K562 (cell line): ENCODE results near the gene OBSL1. TPM values are rescaled to one million over a fixed set of nuclear protein-coding genes. Genes with fewer than 3 reads are reported as not detected.

Experiments
- CBX2 ChIP-seq: fragments of 200-600 bp; sonication (generic); IDR thresholded peaks from one replicate; pipeline ENCODE4 v1.6.1; 2012; ENCODE audit warnings: mild to moderate bottlenecking, low read length, inconsistent platforms; ENCODE audit not compliant: insufficient read depth, poor library complexity, severe bottlenecking
- FOXJ2 ChIP-seq: fragments of 200-800 bp; sonication (Bioruptor generic); IDR thresholded peaks from 2 replicates; pipeline ENCODE4 v1.6.1; 2016; ENCODE audit warnings: missing genetic modification characterization, missing compliant biosample characterization
- HNRNPLL ChIP-seq: fragments of 200-400 bp; formaldehyde crosslinking; IDR thresholded peaks from 2 replicates; pipeline ENCODE4 v1.6.1; 2017; ENCODE audit warnings: low read length, low read depth, mild to moderate bottlenecking; ENCODE audit not compliant: poor library complexity, severe bottlenecking
- PHTF2 ChIP-seq: fragments of 250-450 bp; sonication (Bioruptor Pico); IDR thresholded peaks from 2 replicates; pipeline ENCODE4 v1.5.0; 2021; ENCODE audit warnings: mild to moderate bottlenecking
- polyA plus RNA-seq, 8 experiments: library from polyadenylated mRNA; depleted of rRNA in 4 of 8; stranded (reverse) in 5 of 8; unstranded in 3 of 8; fragments of >200 nt; fragmentation: Nextera tagmentation in 2 of 8; fragmentation: Illumina TruSeq in 1 of 8; extraction: Ambion mirVana in 2 of 8; extraction: Trizol in 1 of 8; gene quantifications; 2 replicates each; pipeline versions ENCODE4 v1.2.1 to v1.2.3, GENCODE V29; 2011 to 2014; ENCODE audit warnings: inconsistent platforms in 1 of 8, missing spikeins in 1 of 8
- total RNA-seq, 7 experiments: library from RNA; depleted of rRNA in 6 of 7; stranded (reverse); fragments of >200 nt in 6 of 7; fragmentation: Illumina TruSeq in 2 of 7; extraction: Trizol in 2 of 7; gene quantifications; 2 replicates each; pipeline versions ENCODE4 v1.2.1 to v1.2.3, GENCODE V29; 2011 to 2021; ENCODE audit warnings: low replicate concordance in 1 of 7
- TF ChIP-seq, protein P1 (sequence below): fragments of 450-650 bp; IDR thresholded peaks from 2 replicates; pipeline ENCODE4 v1.6.1; 2017; ENCODE audit warnings: antibody characterized with exemption, mild to moderate bottlenecking
- TF ChIP-seq, protein P2 (sequence below): fragments of 250-450 bp; sonication (Bioruptor Pico); IDR thresholded peaks from 2 replicates; pipeline ENCODE4 v1.4.0; 2020; ENCODE audit warnings: borderline replicate concordance
- TF ChIP-seq, protein P3 (sequence below): fragments of 450-650 bp; IDR thresholded peaks from 2 replicates; pipeline ENCODE4 v1.6.1; 2016; ENCODE audit warnings: mild to moderate bottlenecking, moderate library complexity

OBSL1 gene
- total and polyA plus RNA-seq, 9 of the 15 experiments (the other 6 are each of a cell fraction or from before 2014, with no cell fraction given), result 1.2 to 26.6 (median 8.6) TPM

DNA sequence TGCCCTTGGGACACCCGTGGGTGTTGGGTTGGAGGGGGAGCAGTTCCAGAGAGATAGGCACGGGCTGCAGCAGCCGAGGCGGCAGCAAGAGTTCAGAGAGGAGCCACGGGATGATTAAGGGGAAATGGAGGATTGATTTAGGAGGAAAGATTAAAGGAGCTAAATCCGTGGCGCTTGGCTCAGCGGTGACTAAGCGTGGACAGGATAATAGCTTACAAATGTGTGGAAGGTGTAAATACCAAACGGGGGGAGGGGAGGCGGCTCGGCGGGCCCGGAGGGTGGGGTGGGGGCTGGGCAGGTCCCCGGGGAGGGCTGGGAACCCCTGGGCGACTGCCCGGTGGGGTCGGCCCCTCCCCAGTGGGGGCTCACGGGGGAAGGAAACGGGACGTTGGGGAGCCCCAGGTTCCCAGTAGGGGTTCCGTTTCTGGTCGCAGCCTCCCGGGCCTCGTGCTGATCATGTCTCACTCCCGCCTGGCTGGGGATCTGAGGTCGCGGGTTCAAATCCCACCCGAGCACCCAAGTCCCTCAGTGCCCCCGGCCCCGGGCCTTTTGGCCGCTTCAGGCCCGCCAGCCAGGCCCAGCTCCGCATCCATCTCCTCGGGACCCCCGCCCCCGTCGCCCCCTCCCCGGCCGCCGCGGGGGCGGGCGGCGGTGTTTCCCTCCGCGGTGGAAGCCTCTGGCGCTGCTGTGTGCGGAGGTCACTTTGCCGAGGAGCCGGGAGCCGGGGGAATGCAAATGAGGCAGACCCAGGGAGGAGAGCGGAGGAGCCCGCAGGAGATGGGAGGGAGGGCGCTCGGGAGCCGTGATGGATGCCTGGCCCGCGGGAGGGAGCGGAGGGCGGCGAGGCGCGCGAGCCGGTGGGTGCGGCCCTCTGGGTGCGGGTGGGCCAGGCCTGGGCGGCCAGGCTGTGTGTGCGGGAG, 49.0 kb downstream of the OBSL1 start (continued):
- TF ChIP-seq, protein P1, sequence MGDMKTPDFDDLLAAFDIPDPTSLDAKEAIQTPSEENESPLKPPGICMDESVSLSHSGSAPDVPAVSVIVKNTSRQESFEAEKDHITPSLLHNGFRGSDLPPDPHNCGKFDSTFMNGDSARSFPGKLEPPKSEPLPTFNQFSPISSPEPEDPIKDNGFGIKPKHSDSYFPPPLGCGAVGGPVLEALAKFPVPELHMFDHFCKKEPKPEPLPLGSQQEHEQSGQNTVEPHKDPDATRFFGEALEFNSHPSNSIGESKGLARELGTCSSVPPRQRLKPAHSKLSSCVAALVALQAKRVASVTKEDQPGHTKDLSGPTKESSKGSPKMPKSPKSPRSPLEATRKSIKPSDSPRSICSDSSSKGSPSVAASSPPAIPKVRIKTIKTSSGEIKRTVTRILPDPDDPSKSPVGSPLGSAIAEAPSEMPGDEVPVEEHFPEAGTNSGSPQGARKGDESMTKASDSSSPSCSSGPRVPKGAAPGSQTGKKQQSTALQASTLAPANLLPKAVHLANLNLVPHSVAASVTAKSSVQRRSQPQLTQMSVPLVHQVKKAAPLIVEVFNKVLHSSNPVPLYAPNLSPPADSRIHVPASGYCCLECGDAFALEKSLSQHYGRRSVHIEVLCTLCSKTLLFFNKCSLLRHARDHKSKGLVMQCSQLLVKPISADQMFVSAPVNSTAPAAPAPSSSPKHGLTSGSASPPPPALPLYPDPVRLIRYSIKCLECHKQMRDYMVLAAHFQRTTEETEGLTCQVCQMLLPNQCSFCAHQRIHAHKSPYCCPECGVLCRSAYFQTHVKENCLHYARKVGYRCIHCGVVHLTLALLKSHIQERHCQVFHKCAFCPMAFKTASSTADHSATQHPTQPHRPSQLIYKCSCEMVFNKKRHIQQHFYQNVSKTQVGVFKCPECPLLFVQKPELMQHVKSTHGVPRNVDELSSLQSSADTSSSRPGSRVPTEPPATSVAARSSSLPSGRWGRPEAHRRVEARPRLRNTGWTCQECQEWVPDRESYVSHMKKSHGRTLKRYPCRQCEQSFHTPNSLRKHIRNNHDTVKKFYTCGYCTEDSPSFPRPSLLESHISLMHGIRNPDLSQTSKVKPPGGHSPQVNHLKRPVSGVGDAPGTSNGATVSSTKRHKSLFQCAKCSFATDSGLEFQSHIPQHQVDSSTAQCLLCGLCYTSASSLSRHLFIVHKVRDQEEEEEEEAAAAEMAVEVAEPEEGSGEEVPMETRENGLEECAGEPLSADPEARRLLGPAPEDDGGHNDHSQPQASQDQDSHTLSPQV, result peak; percentile 56
- TF ChIP-seq PHTF2 (CRISPR knock-in tag) (no peak), CBX2 (no peak), HNRNPLL (no peak), FOXJ2 (tag) (no peak)
- TF ChIP-seq, protein P2, sequence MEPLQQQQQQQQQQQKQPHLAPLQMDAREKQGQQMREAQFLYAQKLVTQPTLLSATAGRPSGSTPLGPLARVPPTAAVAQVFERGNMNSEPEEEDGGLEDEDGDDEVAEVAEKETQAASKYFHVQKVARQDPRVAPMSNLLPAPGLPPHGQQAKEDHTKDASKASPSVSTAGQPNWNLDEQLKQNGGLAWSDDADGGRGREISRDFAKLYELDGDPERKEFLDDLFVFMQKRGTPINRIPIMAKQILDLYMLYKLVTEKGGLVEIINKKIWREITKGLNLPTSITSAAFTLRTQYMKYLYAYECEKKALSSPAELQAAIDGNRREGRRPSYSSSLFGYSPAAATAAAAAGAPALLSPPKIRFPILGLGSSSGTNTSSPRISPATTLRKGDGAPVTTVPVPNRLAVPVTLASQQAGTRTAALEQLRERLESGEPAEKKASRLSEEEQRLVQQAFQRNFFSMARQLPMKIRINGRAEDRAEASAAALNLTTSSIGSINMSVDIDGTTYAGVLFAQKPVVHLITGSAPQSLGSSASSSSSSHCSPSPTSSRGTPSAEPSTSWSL, result no peak
- TF ChIP-seq, protein P3, sequence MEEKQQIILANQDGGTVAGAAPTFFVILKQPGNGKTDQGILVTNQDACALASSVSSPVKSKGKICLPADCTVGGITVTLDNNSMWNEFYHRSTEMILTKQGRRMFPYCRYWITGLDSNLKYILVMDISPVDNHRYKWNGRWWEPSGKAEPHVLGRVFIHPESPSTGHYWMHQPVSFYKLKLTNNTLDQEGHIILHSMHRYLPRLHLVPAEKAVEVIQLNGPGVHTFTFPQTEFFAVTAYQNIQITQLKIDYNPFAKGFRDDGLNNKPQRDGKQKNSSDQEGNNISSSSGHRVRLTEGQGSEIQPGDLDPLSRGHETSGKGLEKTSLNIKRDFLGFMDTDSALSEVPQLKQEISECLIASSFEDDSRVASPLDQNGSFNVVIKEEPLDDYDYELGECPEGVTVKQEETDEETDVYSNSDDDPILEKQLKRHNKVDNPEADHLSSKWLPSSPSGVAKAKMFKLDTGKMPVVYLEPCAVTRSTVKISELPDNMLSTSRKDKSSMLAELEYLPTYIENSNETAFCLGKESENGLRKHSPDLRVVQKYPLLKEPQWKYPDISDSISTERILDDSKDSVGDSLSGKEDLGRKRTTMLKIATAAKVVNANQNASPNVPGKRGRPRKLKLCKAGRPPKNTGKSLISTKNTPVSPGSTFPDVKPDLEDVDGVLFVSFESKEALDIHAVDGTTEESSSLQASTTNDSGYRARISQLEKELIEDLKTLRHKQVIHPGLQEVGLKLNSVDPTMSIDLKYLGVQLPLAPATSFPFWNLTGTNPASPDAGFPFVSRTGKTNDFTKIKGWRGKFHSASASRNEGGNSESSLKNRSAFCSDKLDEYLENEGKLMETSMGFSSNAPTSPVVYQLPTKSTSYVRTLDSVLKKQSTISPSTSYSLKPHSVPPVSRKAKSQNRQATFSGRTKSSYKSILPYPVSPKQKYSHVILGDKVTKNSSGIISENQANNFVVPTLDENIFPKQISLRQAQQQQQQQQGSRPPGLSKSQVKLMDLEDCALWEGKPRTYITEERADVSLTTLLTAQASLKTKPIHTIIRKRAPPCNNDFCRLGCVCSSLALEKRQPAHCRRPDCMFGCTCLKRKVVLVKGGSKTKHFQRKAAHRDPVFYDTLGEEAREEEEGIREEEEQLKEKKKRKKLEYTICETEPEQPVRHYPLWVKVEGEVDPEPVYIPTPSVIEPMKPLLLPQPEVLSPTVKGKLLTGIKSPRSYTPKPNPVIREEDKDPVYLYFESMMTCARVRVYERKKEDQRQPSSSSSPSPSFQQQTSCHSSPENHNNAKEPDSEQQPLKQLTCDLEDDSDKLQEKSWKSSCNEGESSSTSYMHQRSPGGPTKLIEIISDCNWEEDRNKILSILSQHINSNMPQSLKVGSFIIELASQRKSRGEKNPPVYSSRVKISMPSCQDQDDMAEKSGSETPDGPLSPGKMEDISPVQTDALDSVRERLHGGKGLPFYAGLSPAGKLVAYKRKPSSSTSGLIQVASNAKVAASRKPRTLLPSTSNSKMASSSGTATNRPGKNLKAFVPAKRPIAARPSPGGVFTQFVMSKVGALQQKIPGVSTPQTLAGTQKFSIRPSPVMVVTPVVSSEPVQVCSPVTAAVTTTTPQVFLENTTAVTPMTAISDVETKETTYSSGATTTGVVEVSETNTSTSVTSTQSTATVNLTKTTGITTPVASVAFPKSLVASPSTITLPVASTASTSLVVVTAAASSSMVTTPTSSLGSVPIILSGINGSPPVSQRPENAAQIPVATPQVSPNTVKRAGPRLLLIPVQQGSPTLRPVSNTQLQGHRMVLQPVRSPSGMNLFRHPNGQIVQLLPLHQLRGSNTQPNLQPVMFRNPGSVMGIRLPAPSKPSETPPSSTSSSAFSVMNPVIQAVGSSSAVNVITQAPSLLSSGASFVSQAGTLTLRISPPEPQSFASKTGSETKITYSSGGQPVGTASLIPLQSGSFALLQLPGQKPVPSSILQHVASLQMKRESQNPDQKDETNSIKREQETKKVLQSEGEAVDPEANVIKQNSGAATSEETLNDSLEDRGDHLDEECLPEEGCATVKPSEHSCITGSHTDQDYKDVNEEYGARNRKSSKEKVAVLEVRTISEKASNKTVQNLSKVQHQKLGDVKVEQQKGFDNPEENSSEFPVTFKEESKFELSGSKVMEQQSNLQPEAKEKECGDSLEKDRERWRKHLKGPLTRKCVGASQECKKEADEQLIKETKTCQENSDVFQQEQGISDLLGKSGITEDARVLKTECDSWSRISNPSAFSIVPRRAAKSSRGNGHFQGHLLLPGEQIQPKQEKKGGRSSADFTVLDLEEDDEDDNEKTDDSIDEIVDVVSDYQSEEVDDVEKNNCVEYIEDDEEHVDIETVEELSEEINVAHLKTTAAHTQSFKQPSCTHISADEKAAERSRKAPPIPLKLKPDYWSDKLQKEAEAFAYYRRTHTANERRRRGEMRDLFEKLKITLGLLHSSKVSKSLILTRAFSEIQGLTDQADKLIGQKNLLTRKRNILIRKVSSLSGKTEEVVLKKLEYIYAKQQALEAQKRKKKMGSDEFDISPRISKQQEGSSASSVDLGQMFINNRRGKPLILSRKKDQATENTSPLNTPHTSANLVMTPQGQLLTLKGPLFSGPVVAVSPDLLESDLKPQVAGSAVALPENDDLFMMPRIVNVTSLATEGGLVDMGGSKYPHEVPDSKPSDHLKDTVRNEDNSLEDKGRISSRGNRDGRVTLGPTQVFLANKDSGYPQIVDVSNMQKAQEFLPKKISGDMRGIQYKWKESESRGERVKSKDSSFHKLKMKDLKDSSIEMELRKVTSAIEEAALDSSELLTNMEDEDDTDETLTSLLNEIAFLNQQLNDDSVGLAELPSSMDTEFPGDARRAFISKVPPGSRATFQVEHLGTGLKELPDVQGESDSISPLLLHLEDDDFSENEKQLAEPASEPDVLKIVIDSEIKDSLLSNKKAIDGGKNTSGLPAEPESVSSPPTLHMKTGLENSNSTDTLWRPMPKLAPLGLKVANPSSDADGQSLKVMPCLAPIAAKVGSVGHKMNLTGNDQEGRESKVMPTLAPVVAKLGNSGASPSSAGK, result peak; percentile 65
